Endothelial cell of umbilical vein (primary cell): ENCODE data around the gene DNASE1. TPM values are rescaled to one million over a fixed set of nuclear protein-coding genes. Genes with fewer than 3 reads are reported as not detected.

Experiments used
- BruUV-seq: library from RNA; stranded (reverse); fragments of 400-500 nt; replicated peaks from 2 replicates; lab custom pipeline; 2021; lab: Mats Ljungman, UMichigan
- CTCF ChIA-PET: fragments of 300-600, 350-600 bp; sonication (Branson Sonifier 250); formaldehyde crosslinking; loops from one replicate; lab custom pipeline; 2021; ENCODE audit warnings: antibody characterized with exemption, inconsistent platforms; lab: Charles Lee
- POLR2A ChIA-PET: fragments of 300-600, 350-600 bp; sonication (Branson Sonifier 250); formaldehyde crosslinking; loops from one replicate; lab custom pipeline; 2021; ENCODE audit warnings: antibody characterized with exemption, inconsistent platforms; lab: Charles Lee
- DNase-seq: peaks from one replicate; pipeline ENCODE4 v3.0.0-alpha.2; 2011; ENCODE audit warnings: low read depth, low spot score
- FAIRE-seq: peaks from 2 replicates; lab custom pipeline; 2011; peaks lifted over from hg19 to GRCh38; lab: Jason Lieb, UNC
- H2AFZ ChIP-seq: 2 replicates; pipeline ENCODE4 v1.6.0; 2012; ENCODE audit warnings: low read depth, low read length, control low read depth, inconsistent platforms
- H3K27ac ChIP-seq: 2 replicates; pipeline ENCODE4 v1.5.1; 2011; ENCODE audit warnings: low read depth, mild to moderate bottlenecking, control low read depth, low read length, moderate library complexity; ENCODE audit not compliant: insufficient read depth
- H3K27me3 ChIP-seq, 2 experiments: 2 replicates each; pipeline versions ENCODE4 v1.6.0 to v1.6.1; 2011; ENCODE audit warnings: low read length in 2 of 2, mixed read lengths in 1 of 2; ENCODE audit not compliant: control insufficient read depth in 2 of 2, insufficient read depth in 2 of 2
- H3K36me3 ChIP-seq, 2 experiments: 2 replicates in 1 of 2; 3 replicates in 1 of 2; pipeline ENCODE4 v1.5.1; 2011; ENCODE audit warnings: low read length in 2 of 2, mild to moderate bottlenecking in 1 of 2, moderate library complexity in 1 of 2; ENCODE audit not compliant: control insufficient read depth in 2 of 2, insufficient read depth in 2 of 2; ENCODE audit errors: extremely low read depth in 1 of 2
- H3K4me1 ChIP-seq: 3 replicates; pipeline ENCODE4 v1.5.1; 2011; ENCODE audit warnings: mild to moderate bottlenecking, low read length; ENCODE audit not compliant: control insufficient read depth, insufficient read depth; ENCODE audit errors: extremely low read depth
- H3K4me2 ChIP-seq: 2 replicates; pipeline ENCODE4 v1.6.1; 2011; ENCODE audit warnings: low read length, control low read depth, mixed read lengths; ENCODE audit not compliant: insufficient read depth
- H3K4me3 ChIP-seq, 3 experiments: fragments of 200-600 bp in 1 of 3; sonication (generic), shearing (Covaris generic) in 1 of 3; replicated peaks in 1 of 3; 2 replicates each; pipeline ENCODE4 v1.5.1; 2011 to 2016; ENCODE audit warnings: control low read depth in 3 of 3, low read length in 3 of 3, mild to moderate bottlenecking in 2 of 3, inconsistent platforms in 1 of 3, low read depth in 1 of 3, moderate library complexity in 1 of 3; ENCODE audit not compliant: insufficient read depth in 1 of 3
- H3K79me2 ChIP-seq: 2 replicates; pipeline ENCODE4 v1.6.0; 2012; ENCODE audit warnings: low read length, inconsistent platforms; ENCODE audit not compliant: control insufficient read depth, insufficient read depth
- H3K9ac ChIP-seq: replicated peaks from 2 replicates; pipeline ENCODE3; 2011; ENCODE audit warnings: low read length, control low read depth; ENCODE audit not compliant: insufficient read depth; ENCODE audit errors: extremely low read depth
- H3K9me1 ChIP-seq: replicated peaks from 3 replicates; pipeline ENCODE4 v1.6.0; 2011; ENCODE audit warnings: mild to moderate bottlenecking, low read length; ENCODE audit not compliant: control insufficient read depth, insufficient read depth; ENCODE audit errors: extremely low read depth
- H3K9me3 ChIP-seq: replicated peaks from 2 replicates; pipeline ENCODE4 v1.5.1; 2012; ENCODE audit warnings: low read length, inconsistent platforms; ENCODE audit not compliant: control insufficient read depth, insufficient read depth
- H4K20me1 ChIP-seq: replicated peaks from 2 replicates; pipeline ENCODE3; 2011; ENCODE audit warnings: mild to moderate bottlenecking, low read length; ENCODE audit not compliant: control insufficient read depth, insufficient read depth; ENCODE audit errors: extremely low read depth
- FOS ChIP-seq: IDR thresholded peaks from 2 replicates; pipeline ENCODE4 v1.6.1; 2011; ENCODE audit warnings: mild to moderate bottlenecking, low read length, moderate library complexity, borderline replicate concordance; ENCODE audit not compliant: insufficient read depth
- GATA2 ChIP-seq: IDR thresholded peaks from 2 replicates; pipeline ENCODE4 v1.7.0; 2011; ENCODE audit warnings: low read depth, mild to moderate bottlenecking, moderate library complexity, mixed read lengths, low read length; ENCODE audit not compliant: insufficient read length, insufficient read depth
- JUN ChIP-seq: IDR thresholded peaks from 2 replicates; pipeline ENCODE4 v1.6.1; 2011; ENCODE audit warnings: borderline replicate concordance, low read depth; ENCODE audit not compliant: insufficient read length, insufficient read depth
- POLR2A ChIP-seq: IDR thresholded peaks from 2 replicates; pipeline ENCODE4 v1.6.1; 2012; ENCODE audit warnings: low read depth, mild to moderate bottlenecking, control low read depth, low read length
- POLR2AphosphoS5 ChIP-seq: IDR thresholded peaks from 2 replicates; pipeline ENCODE4 v1.6.1; 2012; ENCODE audit warnings: low read depth, mild to moderate bottlenecking, control low read depth, low read length, moderate library complexity; ENCODE audit not compliant: insufficient read depth
- dilution Hi-C: fragments of 300-500 bp; cut with MboI; formaldehyde crosslinking; loops from one replicate; pipeline ENCODE4 v1.15.0; 2019; ENCODE audit warnings: low sequenced_read_pairs; ENCODE audit not compliant: extremely low pct_ligation_motif_present
- intact Hi-C: fragments of 100-400 bp; cut with micrococcal nuclease; formaldehyde crosslinking; loops from one replicate; pipeline ENCODE4 v1.10.0; 2022
- polyA plus RNA-seq, 4 experiments: library from polyadenylated mRNA; depleted of rRNA in 3 of 4; stranded (reverse) in 3 of 4; unstranded in 1 of 4; fragments of >200 nt; gene quantifications; 2 replicates each; pipeline versions ENCODE4 v1.2.1 to v1.2.3, GENCODE V29; 2011 to 2012; ENCODE audit warnings: missing spikeins in 1 of 4
- total RNA-seq: library from RNA; stranded (reverse); gene quantifications from 2 replicates; pipeline ENCODE4 v1.2.3, GENCODE V29; 2021

Gene DNASE1
- total and polyA plus RNA-seq, 2 donors (not counting 3 experiments of a cell fraction or from before 2014, with no cell fraction given), result 11.1 to 13.5 TPM

DNA sequence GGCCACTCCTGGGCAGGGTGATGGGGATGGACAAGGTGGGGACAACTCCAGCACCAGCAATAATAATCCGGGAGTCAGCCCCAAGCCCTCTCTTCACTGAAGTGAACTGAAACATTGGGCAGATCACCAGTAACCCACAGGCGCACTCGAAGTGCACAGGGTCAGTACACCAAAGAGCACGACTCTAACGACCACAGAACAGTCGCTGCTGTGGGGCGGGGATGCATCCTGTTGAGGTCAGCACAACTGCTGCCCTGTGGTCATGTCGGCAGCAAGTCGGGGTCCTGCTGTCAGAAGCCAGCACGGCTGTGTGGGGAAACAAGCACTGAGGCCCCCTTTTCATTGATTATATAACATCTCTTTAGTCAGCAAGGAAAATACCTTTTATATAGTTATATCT is 14.6 kb downstream of the DNASE1 start:
- Histone ChIP-seq H3K4me3 (no peak overlapping the region), H4K20me1 (no peaks in the 10 kb centered on the region), H3K36me3 (peaks cover 7 to 16% of the 10 kb centered on the region in 2 experiments), H3K9me1 (no peaks in the 10 kb centered on the region), H3K27ac (no peak overlapping the region), H3K4me1 (no peaks in the 10 kb centered on the region), H3K9ac (no peak overlapping the region), H2AFZ (no peak overlapping the region), H3K79me2 (no peaks in the 10 kb centered on the region), H3K27me3 (no peaks in the 10 kb centered on the region), H3K4me2 (no peak overlapping the region), H3K9me3 (no peaks in the 10 kb centered on the region)
- dilution Hi-C loops, result no loop called here
- BruUV-seq, result no TSS peak
- ChIA-PET POLR2A (no interaction called here), CTCF (interaction anchor here (0.7 to 1.1 kb wide), 2 partner anchors 12 to 21 kb away, joined by 3 read pairs; no protein-coding TSS in a partner anchor)
- TF ChIP-seq JUN (no peak), POLR2AphosphoS5 (no peak), FOS (no peak)
- intact Hi-C loops, result no loop called here
- FAIRE-seq, result no peak
- no peak for DNase-seq

DNA sequence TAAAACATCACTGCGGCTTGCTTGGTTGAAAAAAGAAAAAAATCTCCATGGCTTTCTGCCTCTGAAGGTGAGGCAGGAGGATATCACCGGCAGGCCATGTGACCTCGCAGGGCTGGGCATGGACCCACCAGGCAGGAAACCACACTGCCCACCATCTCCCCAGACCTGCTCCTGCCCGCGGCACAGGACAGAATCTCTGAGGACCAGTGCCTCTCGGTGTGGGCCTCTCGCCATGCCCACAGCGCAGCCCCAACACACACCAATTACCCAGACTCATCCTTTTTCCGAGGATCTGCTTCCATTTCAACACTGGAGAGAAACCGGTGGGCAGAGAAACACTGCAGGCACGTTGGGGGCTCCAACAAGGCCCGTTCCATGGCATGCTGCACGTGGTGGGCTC is 16.2 kb downstream of the DNASE1 start:
- no peaks in the 10 kb centered on the region for H3K4me1 ChIP-seq
- no peak overlapping the region for H3K4me3 ChIP-seq
- ChIA-PET CTCF (no interaction called here), POLR2A (no interaction called here)
- no peaks in the 10 kb centered on the region for H3K79me2 ChIP-seq
- H3K9me3 ChIP-seq, result no peaks in the 10 kb centered on the region
- H3K27me3 ChIP-seq, result no peaks in the 10 kb centered on the region
- intact Hi-C loops, result no loop called here
- FAIRE-seq (no peak), DNase-seq (no peak)
- TF ChIP-seq POLR2A (no peak), GATA2 (no peak)
- peaks cover 2 to 17% of the 10 kb centered on the region in 2 experiments for H3K36me3 ChIP-seq
- H3K9me1 ChIP-seq, result no peaks in the 10 kb centered on the region
- dilution Hi-C loops, result no loop called here
- no peak overlapping the region for H2AFZ ChIP-seq
- H3K27ac ChIP-seq, result no peak overlapping the region
- no peak overlapping the region for H3K9ac ChIP-seq
- no TSS peak for BruUV-seq
- H4K20me1 ChIP-seq, result no peaks in the 10 kb centered on the region
- H3K4me2 ChIP-seq, result no peak overlapping the region
